ENCODE data around the gene OR10AD1. TPM values are rescaled to one million over a fixed set of nuclear protein-coding genes. Genes with fewer than 3 reads are reported as not detected.

Gene OR10AD1
- total and polyA plus RNA-seq, 9 of the 15 experiments (the other 6 are each of a cell fraction or from before 2014, with no cell fraction given), result not detected

DNA sequence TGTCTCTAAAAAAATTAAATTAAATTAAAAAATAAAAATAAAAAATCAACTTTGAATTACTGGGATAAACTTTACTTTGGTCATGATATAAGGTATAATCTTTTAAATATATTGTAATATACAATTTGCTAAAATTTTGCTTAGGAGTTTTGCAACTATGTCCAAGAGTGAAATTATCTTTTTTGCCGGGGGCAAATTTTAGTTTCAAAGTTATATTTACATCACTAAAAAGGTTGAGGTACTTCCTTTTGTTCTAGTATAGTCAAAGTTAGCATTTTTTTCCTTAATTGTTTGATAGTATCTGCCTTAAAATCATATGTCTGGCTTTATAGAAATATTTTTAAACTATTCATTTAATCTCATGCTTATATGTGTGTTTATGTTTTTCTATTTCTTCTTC is 17.6 kb upstream of the OR10AD1 start:
- no peak for FAIRE-seq
- Histone ChIP-seq H3K4me3 (no peak overlapping the region), H2AFZ (ENCODE audit: low read depth, low read length) (no peak overlapping the region), H3K79me2 (ENCODE audit: control insufficient read depth, insufficient read depth, low read length) (no peaks in the 10 kb centered on the region), H3K9me3 (replicated peaks; ENCODE audit: control insufficient read depth, insufficient read depth, low read depth, low read length) (no peaks in the 10 kb centered on the region), H3K9me1 (ENCODE audit: control insufficient read depth, insufficient read depth, low read length) (no peaks in the 10 kb centered on the region), H3K27ac (ENCODE audit: extremely low read depth, low read depth, low read length) (no peak overlapping the region), H3K27me3 (ENCODE audit: control insufficient read depth in 2 of 2, insufficient read depth in 2 of 2, low read length in 2 of 2) (no peaks in the 10 kb centered on the region; a peak in 1 of 5 replicates), H4K20me1 (replicated peaks; ENCODE audit: control insufficient read depth, insufficient read depth, low read length) (no peaks in the 10 kb centered on the region), H3K4me1 (replicated peaks in 1 of 2; ENCODE audit: control insufficient read depth in 2 of 2, insufficient read depth in 2 of 2, low read length in 2 of 2) (no peaks in the 10 kb centered on the region), H3K4me2 (ENCODE audit: insufficient read depth, low read length) (no peak overlapping the region), H3K36me3 (ENCODE audit: control insufficient read depth, insufficient read depth, low read length) (no peaks in the 10 kb centered on the region), H3K9ac (ENCODE audit: insufficient read depth in 1 of 2, low read depth in 2 of 2, low read length in 2 of 2) (no peak overlapping the region)
- intact Hi-C loops (cut with micrococcal nuclease), result no loop called here
- in situ Hi-C loops (cut with MboI), result no loop called here
- no peak for ATAC-seq
- 71% methylated on average over 1 of the region's 1 CpG for WGBS (ENCODE audit: insufficient coverage, low coverage, missing lambda C conversion rate)
- ChIA-PET CTCF (ENCODE audit: low intra/inter-chr PET ratio) (no interaction called here), POLR2A (no interaction called here)
- DNase-seq (ENCODE audit: extremely low read depth in 1 of 4, low spot score in 3 of 4), result no peak
- TF ChIP-seq ZNF717 (CRISPR knock-in tag; IDR thresholded peaks at IDR 0.05) (no peak), CBFB (CRISPR knock-in tag; IDR thresholded peaks at IDR 0.05) (no peak), TEAD4 (IDR thresholded peaks at IDR 0.05; ENCODE audit: low read length) (no peak), TEAD4 (CRISPR knock-in tag; IDR thresholded peaks at IDR 0.05; ENCODE audit: borderline replicate concordance) (no peak), GATAD2A (IDR thresholded peaks at IDR 0.05) (no peak), TSC22D4 (tag; IDR thresholded peaks at IDR 0.05) (no peak), TBP (optimal IDR thresholded peaks at IDR 0.05; ENCODE audit: low read depth, low read length) (no peak), SP1 (CRISPR knock-in tag; IDR thresholded peaks at IDR 0.05) (no peak), BMI1 (IDR thresholded peaks at IDR 0.05; ENCODE audit: low read length) (no peak), MAFK (IDR thresholded peaks at IDR 0.05; ENCODE audit: low read length) (no peak), KLF6 (CRISPR knock-in tag; IDR thresholded peaks at IDR 0.05; ENCODE audit: borderline replicate concordance) (no peak), ZNF232 (CRISPR knock-in tag; IDR thresholded peaks at IDR 0.05) (no peak), ZKSCAN3 (CRISPR knock-in tag; IDR thresholded peaks at IDR 0.05) (no peak)
- TF ChIP-seq, protein P1, sequence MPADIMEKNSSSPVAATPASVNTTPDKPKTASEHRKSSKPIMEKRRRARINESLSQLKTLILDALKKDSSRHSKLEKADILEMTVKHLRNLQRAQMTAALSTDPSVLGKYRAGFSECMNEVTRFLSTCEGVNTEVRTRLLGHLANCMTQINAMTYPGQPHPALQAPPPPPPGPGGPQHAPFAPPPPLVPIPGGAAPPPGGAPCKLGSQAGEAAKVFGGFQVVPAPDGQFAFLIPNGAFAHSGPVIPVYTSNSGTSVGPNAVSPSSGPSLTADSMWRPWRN (IDR thresholded peaks at IDR 0.05; ENCODE audit: low read depth), result no peak
- TF ChIP-seq, protein P2, sequence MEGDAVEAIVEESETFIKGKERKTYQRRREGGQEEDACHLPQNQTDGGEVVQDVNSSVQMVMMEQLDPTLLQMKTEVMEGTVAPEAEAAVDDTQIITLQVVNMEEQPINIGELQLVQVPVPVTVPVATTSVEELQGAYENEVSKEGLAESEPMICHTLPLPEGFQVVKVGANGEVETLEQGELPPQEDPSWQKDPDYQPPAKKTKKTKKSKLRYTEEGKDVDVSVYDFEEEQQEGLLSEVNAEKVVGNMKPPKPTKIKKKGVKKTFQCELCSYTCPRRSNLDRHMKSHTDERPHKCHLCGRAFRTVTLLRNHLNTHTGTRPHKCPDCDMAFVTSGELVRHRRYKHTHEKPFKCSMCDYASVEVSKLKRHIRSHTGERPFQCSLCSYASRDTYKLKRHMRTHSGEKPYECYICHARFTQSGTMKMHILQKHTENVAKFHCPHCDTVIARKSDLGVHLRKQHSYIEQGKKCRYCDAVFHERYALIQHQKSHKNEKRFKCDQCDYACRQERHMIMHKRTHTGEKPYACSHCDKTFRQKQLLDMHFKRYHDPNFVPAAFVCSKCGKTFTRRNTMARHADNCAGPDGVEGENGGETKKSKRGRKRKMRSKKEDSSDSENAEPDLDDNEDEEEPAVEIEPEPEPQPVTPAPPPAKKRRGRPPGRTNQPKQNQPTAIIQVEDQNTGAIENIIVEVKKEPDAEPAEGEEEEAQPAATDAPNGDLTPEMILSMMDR (IDR thresholded peaks at IDR 0.05 in 2 of 3, conservative IDR thresholded peaks at IDR 0.05 in 1 of 3; ENCODE audit: insufficient read depth in 2 of 3, low read depth in 1 of 3, low read length in 3 of 3), result no peak
- TF ChIP-seq, protein P3, sequence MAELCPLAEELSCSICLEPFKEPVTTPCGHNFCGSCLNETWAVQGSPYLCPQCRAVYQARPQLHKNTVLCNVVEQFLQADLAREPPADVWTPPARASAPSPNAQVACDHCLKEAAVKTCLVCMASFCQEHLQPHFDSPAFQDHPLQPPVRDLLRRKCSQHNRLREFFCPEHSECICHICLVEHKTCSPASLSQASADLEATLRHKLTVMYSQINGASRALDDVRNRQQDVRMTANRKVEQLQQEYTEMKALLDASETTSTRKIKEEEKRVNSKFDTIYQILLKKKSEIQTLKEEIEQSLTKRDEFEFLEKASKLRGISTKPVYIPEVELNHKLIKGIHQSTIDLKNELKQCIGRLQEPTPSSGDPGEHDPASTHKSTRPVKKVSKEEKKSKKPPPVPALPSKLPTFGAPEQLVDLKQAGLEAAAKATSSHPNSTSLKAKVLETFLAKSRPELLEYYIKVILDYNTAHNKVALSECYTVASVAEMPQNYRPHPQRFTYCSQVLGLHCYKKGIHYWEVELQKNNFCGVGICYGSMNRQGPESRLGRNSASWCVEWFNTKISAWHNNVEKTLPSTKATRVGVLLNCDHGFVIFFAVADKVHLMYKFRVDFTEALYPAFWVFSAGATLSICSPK (IDR thresholded peaks at IDR 0.05; ENCODE audit: borderline replicate concordance), result no peak
- no TSS peak for BruUV-seq (replicated peaks)

Data from K562 (cell line).